Neuronal stem cell (in vitro differentiated cells): ENCODE measurements around the gene FMN1.

Experiments used
- DNase-seq: peaks from one replicate; pipeline ENCODE4 v3.0.0-alpha.2; 2013; ENCODE audit warnings: low spot score
- H2AFZ ChIP-seq: one replicate; pipeline ENCODE4 v1.6.1; 2013; ENCODE audit warnings: mild to moderate bottlenecking, low read length, inconsistent platforms
- H2AK5ac ChIP-seq: 2 replicates; pipeline ENCODE4 v1.6.1; 2013; ENCODE audit warnings: low read depth, mild to moderate bottlenecking, inconsistent platforms, low read length, moderate library complexity, mixed read lengths
- H2BK120ac ChIP-seq: 2 replicates; pipeline ENCODE4 v1.6.1; 2013; ENCODE audit warnings: low read depth, mild to moderate bottlenecking, inconsistent platforms, low read length, moderate library complexity, mixed read lengths
- H2BK12ac ChIP-seq: one replicate; pipeline ENCODE4 v1.6.1; 2013; ENCODE audit warnings: low read length, inconsistent platforms
- H2BK15ac ChIP-seq: 2 replicates; pipeline ENCODE4 v1.6.1; 2013; ENCODE audit warnings: mild to moderate bottlenecking, low read length, inconsistent platforms, mixed read lengths
- H2BK5ac ChIP-seq: one replicate; pipeline ENCODE4 v1.6.1; 2013; ENCODE audit warnings: inconsistent platforms, mild to moderate bottlenecking, low read length, moderate library complexity
- H3K14ac ChIP-seq: one replicate; pipeline ENCODE4 v1.6.1; 2013; ENCODE audit warnings: low read length, inconsistent platforms
- H3K18ac ChIP-seq: 2 replicates; pipeline ENCODE4 v1.6.1; 2013; ENCODE audit warnings: low read length, inconsistent platforms
- H3K23ac ChIP-seq: 2 replicates; pipeline ENCODE4 v1.6.1; 2013; ENCODE audit warnings: low read depth, mild to moderate bottlenecking, mixed read lengths, low read length, inconsistent platforms; ENCODE audit not compliant: poor library complexity
- H3K27ac ChIP-seq: replicated peaks from 3 replicates; pipeline ENCODE4 v1.5.1; 2013; ENCODE audit warnings: low read length, inconsistent platforms
- H3K27me3 ChIP-seq, 3 experiments: 2 replicates each; pipeline ENCODE4 v1.6.1; 2013; ENCODE audit warnings: low read length in 3 of 3, mild to moderate bottlenecking in 2 of 3, inconsistent platforms in 1 of 3, low read depth in 1 of 3, mixed read lengths in 1 of 3, moderate library complexity in 1 of 3; ENCODE audit not compliant: control insufficient read depth in 3 of 3, insufficient read depth in 3 of 3
- H3K36me3 ChIP-seq, 2 donors: replicated peaks in 1 of 2; 2 replicates each; pipeline ENCODE4 v1.6.1; 2013; ENCODE audit warnings: low read length in 2 of 2; ENCODE audit not compliant: control insufficient read depth in 2 of 2, insufficient read depth in 2 of 2
- H3K4ac ChIP-seq: 2 replicates; pipeline ENCODE4 v1.6.1; 2013; ENCODE audit warnings: inconsistent platforms, mild to moderate bottlenecking, low read length, moderate library complexity
- H3K4me1 ChIP-seq, 2 donors: 1 replicate in 1 of 2; 2 replicates in 1 of 2; pipeline ENCODE4 v1.6.1; 2013; ENCODE audit warnings: low read length in 2 of 2, low read depth in 1 of 2; ENCODE audit not compliant: control insufficient read depth in 2 of 2, insufficient read depth in 1 of 2
- H3K4me2 ChIP-seq: one replicate; pipeline ENCODE4 v1.6.1; 2013; ENCODE audit warnings: mild to moderate bottlenecking, low read length, inconsistent platforms; ENCODE audit not compliant: insufficient read depth, poor library complexity, severe bottlenecking
- H3K4me3 ChIP-seq, 2 donors: 2 replicates each; pipeline ENCODE4 v1.5.1; 2013; ENCODE audit warnings: low read length in 2 of 2, mild to moderate bottlenecking in 2 of 2, inconsistent platforms in 1 of 2, moderate library complexity in 1 of 2
- H3K79me1 ChIP-seq: one replicate; pipeline ENCODE4 v1.6.1; 2013; ENCODE audit warnings: low read depth, mild to moderate bottlenecking, inconsistent platforms, low read length, moderate library complexity
- H3K9ac ChIP-seq: one replicate; pipeline ENCODE4 v1.6.1; 2013; ENCODE audit warnings: mild to moderate bottlenecking, low read depth, low read length, inconsistent platforms; ENCODE audit not compliant: poor library complexity
- H3K9me3 ChIP-seq, 2 donors: replicated peaks in 1 of 2; 2 replicates each; pipeline versions ENCODE3 to v1.6.1; 2013; ENCODE audit warnings: low read length in 2 of 2, mild to moderate bottlenecking in 2 of 2, inconsistent platforms in 1 of 2, low read depth in 1 of 2, mixed read lengths in 1 of 2, moderate library complexity in 1 of 2; ENCODE audit not compliant: control insufficient read depth in 2 of 2, insufficient read depth in 1 of 2
- H4K8ac ChIP-seq: one replicate; pipeline ENCODE4 v1.6.1; 2013; ENCODE audit warnings: low read depth, mild to moderate bottlenecking, inconsistent platforms, low read length, moderate library complexity
- H4K91ac ChIP-seq: one replicate; pipeline ENCODE4 v1.6.1; 2013; ENCODE audit warnings: low read length, low read depth, mild to moderate bottlenecking, inconsistent platforms; ENCODE audit not compliant: poor library complexity
- WGBS, 2 donors: extraction: QIAGEN DNeasy Blood & Tissue Kit; methylation state at CpG; one replicate each; pipeline ENCODE4 v1.1.7; 2013; ENCODE audit warnings: missing lambda C conversion rate in 2 of 2, mixed read lengths in 1 of 2; ENCODE audit not compliant: insufficient read length in 2 of 2, insufficient replicate concordance in 1 of 2; ENCODE audit errors: extremely low coverage in 2 of 2; 5-methylcytosine and 5-hydroxymethylcytosine counted together

FMN1 gene

DNA sequence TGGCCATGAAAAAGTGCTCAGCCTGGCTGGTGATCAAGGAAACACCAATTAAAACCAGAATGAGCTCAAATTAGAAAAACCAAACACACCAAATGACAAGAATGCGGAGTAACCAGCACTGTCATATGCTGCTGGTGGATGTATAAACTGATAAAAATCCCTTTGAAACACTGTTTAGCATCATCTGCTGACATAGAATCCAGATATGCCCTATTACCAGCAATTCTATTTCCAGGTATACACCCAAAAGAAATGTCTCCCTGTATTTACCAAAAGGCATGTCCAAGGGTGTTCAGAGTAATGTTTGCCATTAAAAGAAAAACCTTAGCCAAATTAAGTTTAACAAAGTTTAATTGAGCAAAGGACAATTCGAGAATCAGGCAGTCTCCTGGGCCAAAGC is 138.6 kb downstream of the FMN1 start:
- H4K8ac ChIP-seq = no peak overlapping the region
- H3K36me3 ChIP-seq = no peaks in the 10 kb centered on the region
- no peak overlapping the region for H2AFZ ChIP-seq
- no peak overlapping the region for H3K4ac ChIP-seq
- H4K91ac ChIP-seq = no peak overlapping the region
- no peak overlapping the region for H3K9ac ChIP-seq
- H3K18ac ChIP-seq = no peak overlapping the region
- no peaks in the 10 kb centered on the region for H3K27me3 ChIP-seq
- H3K79me1 ChIP-seq = no peaks in the 10 kb centered on the region
- H3K9me3 ChIP-seq = peaks cover 0 to 8% of the 10 kb centered on the region in 2 donors
- H3K4me2 ChIP-seq = no peak overlapping the region
- no peak overlapping the region for H3K23ac ChIP-seq
- no peak overlapping the region for H2BK120ac ChIP-seq
- H3K14ac ChIP-seq = no peak overlapping the region
- no peak overlapping the region for H2BK5ac ChIP-seq
- no peaks in the 10 kb centered on the region for H3K4me1 ChIP-seq
- no peak overlapping the region for H2AK5ac ChIP-seq
- no peak overlapping the region for H2BK12ac ChIP-seq
- no peak overlapping the region for H3K4me3 ChIP-seq
- DNase-seq = no peak
- H2BK15ac ChIP-seq = no peak overlapping the region
- no CpG with 5 or more reads among the region's 2 CpGs for WGBS, 2 donors
- H3K27ac ChIP-seq = no peak overlapping the region

DNA sequence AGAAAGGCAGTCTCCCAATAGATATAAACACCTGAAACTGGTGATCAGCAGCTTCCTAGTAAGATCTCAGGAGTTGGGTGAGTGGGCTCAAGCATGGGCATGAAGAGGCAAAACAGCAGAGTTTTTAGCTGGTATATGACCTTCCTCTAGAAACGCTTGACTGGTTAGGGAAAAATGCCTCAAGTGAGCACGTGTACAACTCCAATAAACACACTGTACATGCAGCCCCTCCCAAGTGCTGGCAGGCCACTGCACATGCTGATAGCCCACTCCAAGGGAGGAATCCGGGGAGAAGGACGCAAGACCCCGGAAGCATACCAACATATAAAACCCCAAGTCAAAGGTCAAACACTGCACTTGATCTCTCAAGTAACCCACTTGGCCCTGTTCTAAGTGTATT is 143.0 kb downstream of the FMN1 start:
- H3K79me1 ChIP-seq = no peaks in the 10 kb centered on the region

DNA sequence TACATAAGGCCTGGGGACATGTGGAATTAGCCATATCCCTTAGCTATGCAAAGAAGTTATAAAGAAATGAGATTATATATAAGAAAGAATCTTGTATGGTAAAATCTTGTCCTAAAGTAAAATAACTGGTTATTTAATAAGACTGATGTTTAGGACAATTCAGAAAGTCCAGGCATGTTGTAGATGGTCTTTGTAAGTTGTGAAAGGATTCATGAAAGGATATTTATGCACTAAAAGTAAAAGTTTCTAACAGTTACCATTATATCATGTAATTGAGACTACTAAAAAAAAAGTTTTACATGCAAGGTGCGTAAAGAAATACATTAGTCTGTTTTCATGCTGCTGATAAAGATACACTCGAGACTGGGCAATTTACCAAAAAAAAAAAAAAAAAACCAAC is 146.3 kb downstream of the FMN1 start:
- Histone ChIP-seq H3K9me3 (peaks cover 5 to 59% of the 10 kb centered on the region in 2 donors), H3K18ac (no peak overlapping the region), H4K91ac (no peak overlapping the region), H3K23ac (no peak overlapping the region), H3K27ac (no peak overlapping the region), H3K4ac (no peak overlapping the region), H4K8ac (no peak overlapping the region), H2BK5ac (no peak overlapping the region), H3K4me2 (no peak overlapping the region), H2BK12ac (no peak overlapping the region), H3K14ac (no peak overlapping the region), H2BK15ac (no peak overlapping the region), H3K4me3 (no peak overlapping the region), H3K9ac (no peak overlapping the region), H3K79me1 (no peaks in the 10 kb centered on the region), H3K4me1 (no peaks in the 10 kb centered on the region), H2AFZ (no peak overlapping the region), H2AK5ac (no peak overlapping the region), H3K27me3 (no peaks in the 10 kb centered on the region), H3K36me3 (no peaks in the 10 kb centered on the region), H2BK120ac (no peak overlapping the region)
- peak; percentile 36 for DNase-seq
- WGBS, 2 donors = no CpG with 5 or more reads among the region's 2 CpGs

More for the DNA sequence above, 143.0 kb downstream of the FMN1 start:
- no peak overlapping the region for H3K9ac ChIP-seq
- no peak overlapping the region for H2AK5ac ChIP-seq
- H4K8ac ChIP-seq = no peak overlapping the region
- no peak overlapping the region for H2BK15ac ChIP-seq
- H2BK12ac ChIP-seq = no peak overlapping the region
- H4K91ac ChIP-seq = no peak overlapping the region
- H3K4me2 ChIP-seq = no peak overlapping the region
- H3K4me1 ChIP-seq = no peaks in the 10 kb centered on the region
- H3K27me3 ChIP-seq = no peaks in the 10 kb centered on the region
- no peak overlapping the region for H2BK120ac ChIP-seq
- no peak overlapping the region for H3K4ac ChIP-seq
- no peak overlapping the region for H2AFZ ChIP-seq
- WGBS, 2 donors = no CpG with 5 or more reads among the region's 5 CpGs
- no peak overlapping the region for H3K4me3 ChIP-seq
- no peak overlapping the region for H3K27ac ChIP-seq
- H3K18ac ChIP-seq = no peak overlapping the region
- H3K36me3 ChIP-seq = no peaks in the 10 kb centered on the region
- H3K14ac ChIP-seq = no peak overlapping the region
- peaks cover 2 to 42% of the 10 kb centered on the region in 2 donors for H3K9me3 ChIP-seq
- DNase-seq = no peak
- H3K23ac ChIP-seq = no peak overlapping the region
- no peak overlapping the region for H2BK5ac ChIP-seq

DNA sequence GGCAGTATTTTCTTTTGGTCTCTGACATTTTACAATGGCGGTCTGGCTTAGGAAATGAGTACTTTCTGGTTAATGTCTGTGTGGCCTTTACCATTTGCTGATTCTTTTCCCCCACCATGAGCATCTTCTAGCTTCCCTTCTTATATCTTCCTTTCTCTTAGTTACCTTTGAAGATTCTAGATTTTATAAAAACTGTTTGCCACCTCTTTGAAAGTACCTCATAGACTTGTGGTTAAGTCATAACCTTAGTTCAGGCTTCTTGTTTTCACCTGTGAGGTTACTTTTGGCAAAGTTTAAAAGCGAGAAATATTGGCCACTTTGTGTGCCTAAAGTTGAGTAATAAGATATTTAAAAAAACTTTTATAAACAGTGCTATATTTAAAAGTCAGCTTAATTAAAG is 147.4 kb downstream of the FMN1 start:
- no peaks in the 10 kb centered on the region for H3K36me3 ChIP-seq
- H3K23ac ChIP-seq = no peak overlapping the region
- no peak for DNase-seq
- no peak overlapping the region for H3K4ac ChIP-seq
- H2BK120ac ChIP-seq = no peak overlapping the region
- H3K14ac ChIP-seq = no peak overlapping the region
- no peak overlapping the region for H4K8ac ChIP-seq
- H3K27ac ChIP-seq = no peak overlapping the region
- no peaks in the 10 kb centered on the region for H3K27me3 ChIP-seq
- H3K4me1 ChIP-seq = no peaks in the 10 kb centered on the region
- no peak overlapping the region for H4K91ac ChIP-seq
- no peaks in the 10 kb centered on the region for H3K79me1 ChIP-seq
- H3K9ac ChIP-seq = no peak overlapping the region
- H2AK5ac ChIP-seq = no peak overlapping the region
- H2BK15ac ChIP-seq = no peak overlapping the region
- H3K4me2 ChIP-seq = no peak overlapping the region
- no peak overlapping the region for H3K18ac ChIP-seq
- peaks cover 5 to 58% of the 10 kb centered on the region in 2 donors for H3K9me3 ChIP-seq
- no peak overlapping the region for H2BK12ac ChIP-seq
- H2BK5ac ChIP-seq = no peak overlapping the region
- no CpG with 5 or more reads among the region's 2 CpGs for WGBS, 2 donors
- H2AFZ ChIP-seq = no peak overlapping the region
- H3K4me3 ChIP-seq = no peak overlapping the region
